ENCODE results near the gene SMAGP. TPM values are rescaled to one million over a fixed set of nuclear protein-coding genes. Genes with fewer than 3 reads are reported as not detected.

The SMAGP gene
- total RNA-seq, 1 donor = 5.2 TPM

DNA sequence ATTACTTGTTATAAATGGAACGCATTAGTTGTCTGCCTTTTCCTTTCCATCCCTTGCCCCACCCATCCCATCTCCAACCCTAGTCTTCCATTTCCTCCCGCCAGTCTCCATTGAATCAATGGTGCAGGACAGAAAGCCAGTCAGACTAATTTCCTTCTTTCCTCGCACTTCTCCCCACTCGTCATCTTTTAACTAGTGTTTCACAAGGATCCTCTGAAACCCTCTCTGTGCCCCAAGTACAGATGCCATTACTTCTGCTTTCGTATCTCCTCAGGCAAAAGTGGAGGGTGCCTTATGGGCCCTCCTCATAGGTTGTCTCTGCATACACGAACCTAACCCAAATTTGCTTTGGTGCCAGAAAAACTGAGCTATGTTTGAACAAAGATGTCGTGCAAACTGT lies 27.3 kb downstream of the SMAGP start:
- DNase-seq (ENCODE audit: low read depth) = no peak
- H3K4me3 ChIP-seq (ENCODE audit: low read depth, low read length) = no peak overlapping the region
- TF ChIP-seq, protein P1, sequence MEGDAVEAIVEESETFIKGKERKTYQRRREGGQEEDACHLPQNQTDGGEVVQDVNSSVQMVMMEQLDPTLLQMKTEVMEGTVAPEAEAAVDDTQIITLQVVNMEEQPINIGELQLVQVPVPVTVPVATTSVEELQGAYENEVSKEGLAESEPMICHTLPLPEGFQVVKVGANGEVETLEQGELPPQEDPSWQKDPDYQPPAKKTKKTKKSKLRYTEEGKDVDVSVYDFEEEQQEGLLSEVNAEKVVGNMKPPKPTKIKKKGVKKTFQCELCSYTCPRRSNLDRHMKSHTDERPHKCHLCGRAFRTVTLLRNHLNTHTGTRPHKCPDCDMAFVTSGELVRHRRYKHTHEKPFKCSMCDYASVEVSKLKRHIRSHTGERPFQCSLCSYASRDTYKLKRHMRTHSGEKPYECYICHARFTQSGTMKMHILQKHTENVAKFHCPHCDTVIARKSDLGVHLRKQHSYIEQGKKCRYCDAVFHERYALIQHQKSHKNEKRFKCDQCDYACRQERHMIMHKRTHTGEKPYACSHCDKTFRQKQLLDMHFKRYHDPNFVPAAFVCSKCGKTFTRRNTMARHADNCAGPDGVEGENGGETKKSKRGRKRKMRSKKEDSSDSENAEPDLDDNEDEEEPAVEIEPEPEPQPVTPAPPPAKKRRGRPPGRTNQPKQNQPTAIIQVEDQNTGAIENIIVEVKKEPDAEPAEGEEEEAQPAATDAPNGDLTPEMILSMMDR (IDR thresholded peaks at IDR 0.05; ENCODE audit: insufficient read depth, low read depth, low read length) = no peak

DNA sequence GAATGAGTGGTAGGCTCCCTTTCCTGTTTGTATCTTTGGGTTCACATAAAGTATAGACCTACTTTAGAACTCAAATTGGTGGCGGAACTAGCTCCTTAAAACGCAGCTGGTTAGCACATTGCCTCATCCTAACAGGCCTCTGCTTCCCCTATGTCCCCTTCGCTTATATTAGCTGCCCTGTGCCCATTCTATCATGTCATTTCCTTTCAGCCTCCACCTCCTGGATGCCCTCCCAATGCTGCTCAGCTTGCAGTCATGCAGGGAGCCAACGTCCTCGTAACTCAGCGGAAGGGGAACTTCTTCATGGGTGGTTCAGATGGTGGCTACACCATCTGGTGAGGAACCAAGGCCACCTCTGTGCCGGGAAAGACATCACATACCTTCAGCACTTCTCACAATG lies 28.1 kb downstream of the SMAGP start:
- no peak for DNase-seq (ENCODE audit: low read depth)
- TF ChIP-seq, protein P1 (IDR thresholded peaks at IDR 0.05; ENCODE audit: insufficient read depth, low read depth, low read length) = no peak
- no peak overlapping the region for H3K4me3 ChIP-seq (ENCODE audit: low read depth, low read length)

DNA sequence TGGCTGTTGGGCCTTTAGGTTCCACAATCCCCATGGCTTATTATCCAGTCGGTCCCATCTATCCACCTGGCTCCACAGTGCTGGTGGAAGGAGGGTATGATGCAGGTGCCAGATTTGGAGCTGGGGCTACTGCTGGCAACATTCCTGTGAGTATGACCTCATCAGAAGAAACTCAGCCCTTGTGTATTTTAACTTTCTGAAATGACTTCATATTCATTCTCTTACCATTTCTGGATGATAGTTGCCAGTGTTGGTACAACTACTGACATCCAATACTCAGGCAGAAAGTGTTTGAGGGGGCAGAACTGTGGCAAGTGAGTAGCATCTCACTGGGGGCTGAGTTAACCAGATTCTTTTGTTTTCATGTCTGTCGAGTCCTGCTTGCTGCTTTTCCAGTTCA lies 29.2 kb downstream of the SMAGP start:
- no peak overlapping the region for H3K4me3 ChIP-seq (ENCODE audit: low read depth, low read length)
- DNase-seq (ENCODE audit: low read depth) = no peak
- TF ChIP-seq, protein P1 (IDR thresholded peaks at IDR 0.05; ENCODE audit: insufficient read depth, low read depth, low read length) = no peak

DNA sequence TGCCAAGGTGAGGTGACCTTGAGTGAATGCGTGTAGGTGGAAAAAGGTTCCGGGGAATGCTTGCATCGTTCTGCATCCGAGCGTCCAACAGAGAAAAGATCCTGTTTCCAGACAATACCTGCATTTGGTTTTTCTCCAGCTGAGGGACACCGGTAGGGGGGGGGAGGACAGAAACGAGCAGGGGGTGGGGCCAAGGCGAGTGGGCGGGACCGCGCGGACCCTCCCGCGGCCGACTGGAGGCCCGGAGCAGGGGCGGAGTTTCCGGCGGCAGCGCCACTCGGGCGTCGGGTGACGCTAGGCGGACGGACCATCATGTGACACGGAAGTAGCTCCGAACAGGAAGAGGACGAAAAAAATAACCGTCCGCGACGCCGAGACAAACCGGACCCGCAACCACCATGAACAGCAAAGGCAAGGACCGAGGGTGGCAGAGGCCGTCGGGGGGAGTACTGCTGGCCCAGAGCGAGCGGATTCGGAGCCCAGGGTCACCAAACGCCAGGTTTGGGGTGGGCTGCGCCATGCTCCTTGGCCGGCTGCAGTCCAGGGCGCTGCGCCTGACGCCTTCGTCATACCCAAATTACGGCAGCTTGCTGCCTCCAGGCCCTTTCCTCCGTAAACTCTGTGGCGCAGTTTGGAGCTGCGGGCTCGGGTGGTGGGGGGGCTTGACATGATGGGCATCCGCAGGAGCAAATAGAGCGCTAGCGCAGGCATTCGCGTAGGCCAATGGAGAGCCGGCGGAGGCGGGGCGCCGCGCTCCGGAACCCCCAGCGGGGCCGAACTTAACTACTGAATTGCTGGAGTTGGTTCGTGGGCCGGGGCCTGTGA lies 31.5 kb downstream of the SMAGP start, which contains the start of gene DAZAP2:
Gene DAZAP2 (plus strand): TSS at position 317 of the 825 bp plus-strand sequence. CDS start 82 bp downstream, at position 399.
- peak; percentile 95 for DNase-seq (ENCODE audit: low read depth)

DNA sequence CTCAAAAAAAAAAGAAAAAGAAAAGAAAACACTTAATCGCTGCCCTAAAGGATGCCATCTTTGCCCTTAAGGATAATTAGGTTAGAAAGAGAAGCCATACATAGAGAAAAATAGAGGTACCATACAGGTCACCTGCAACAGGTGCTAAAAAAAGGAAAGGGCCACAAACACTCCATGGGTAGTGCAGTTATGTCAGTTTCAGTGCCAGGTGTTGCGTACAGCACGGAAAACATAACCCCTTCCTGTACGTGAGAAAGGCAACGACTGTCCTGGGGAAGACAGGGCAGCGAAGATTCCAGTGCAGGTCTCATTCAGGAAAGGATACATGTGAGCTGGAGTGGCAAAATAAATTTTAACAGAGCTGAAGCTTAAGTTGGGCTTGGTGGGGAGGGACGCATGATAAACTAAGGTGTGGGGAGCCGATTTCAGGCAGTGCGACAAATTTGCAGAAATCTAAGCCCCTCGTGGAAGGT lies 32.1 kb downstream of the SMAGP start:
- H3K4me3 ChIP-seq (ENCODE audit: low read depth, low read length) = peak overlapping the region; percentile 97
- DNase-seq (ENCODE audit: low read depth) = no peak
- TF ChIP-seq, protein P1 (IDR thresholded peaks at IDR 0.05; ENCODE audit: insufficient read depth, low read depth, low read length) = no peak

More for the DNA sequence above, 31.5 kb downstream of the SMAGP start, which contains the start of gene DAZAP2:
- TF ChIP-seq, protein P1 (IDR thresholded peaks at IDR 0.05; ENCODE audit: insufficient read depth, low read depth, low read length) = no peak
- H3K4me3 ChIP-seq (ENCODE audit: low read depth, low read length) = peak within 1 kb of the TSS; percentile 97

DNA sequence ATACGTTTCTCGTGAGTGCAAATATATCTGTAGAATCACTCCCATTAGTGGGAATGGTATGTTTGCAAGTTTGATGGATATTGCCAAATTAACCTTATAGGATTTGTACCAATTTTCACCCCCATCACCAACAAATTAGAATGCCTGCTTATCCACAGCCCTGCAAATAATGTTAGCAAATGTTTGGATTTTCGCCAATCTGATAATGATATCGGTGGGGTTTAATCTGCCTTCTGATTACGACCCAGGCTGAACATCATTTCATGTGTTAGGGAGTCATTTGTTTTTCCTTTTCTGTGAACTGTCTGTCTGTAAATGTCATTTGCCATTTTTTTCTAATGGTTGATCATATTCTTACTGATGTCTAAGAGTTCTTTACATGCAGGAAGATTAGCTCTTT lies 35.7 kb downstream of the SMAGP start:
- H3K4me3 ChIP-seq (ENCODE audit: low read depth, low read length) = no peak overlapping the region
- TF ChIP-seq, protein P1 (IDR thresholded peaks at IDR 0.05; ENCODE audit: insufficient read depth, low read depth, low read length) = no peak
- DNase-seq (ENCODE audit: low read depth) = no peak

Measured in fibroblast of villous mesenchyme (primary cell).